Ectodermal cell (in vitro differentiated cells): Measurements from ENCODE around the gene EPHB2.

ENCODE experiments used
- H3K27ac ChIP-seq: 2 replicates; pipeline ENCODE4 v1.7.0; 2013; ENCODE audit warnings: mild to moderate bottlenecking, low read depth, low read length; ENCODE audit not compliant: insufficient read depth, poor library complexity, severe bottlenecking
- H3K27me3 ChIP-seq: 2 replicates; pipeline ENCODE4 v1.7.0; 2013; ENCODE audit warnings: mild to moderate bottlenecking, low read length; ENCODE audit not compliant: insufficient read depth, control insufficient read depth, poor library complexity, severe bottlenecking
- H3K36me3 ChIP-seq: one replicate; pipeline ENCODE4 v1.7.0; 2013; ENCODE audit warnings: low read length; ENCODE audit not compliant: control insufficient read depth, insufficient read depth
- H3K4me1 ChIP-seq: one replicate; pipeline ENCODE4 v1.7.0; 2013; ENCODE audit warnings: low read length; ENCODE audit not compliant: control insufficient read depth, insufficient read depth
- H3K4me3 ChIP-seq: 2 replicates; pipeline ENCODE4 v1.7.0; 2013; ENCODE audit warnings: low read depth, low read length, control low read depth; ENCODE audit not compliant: insufficient read depth
- H3K9me3 ChIP-seq: 2 replicates; pipeline ENCODE4 v1.7.0; 2013; ENCODE audit warnings: mild to moderate bottlenecking, low read length, moderate library complexity; ENCODE audit not compliant: control insufficient read depth
- WGBS, 2 experiments: methylation state at CpG; one replicate each; pipeline ENCODE4 v1.1.7; 2013; ENCODE audit warnings: missing lambda C conversion rate in 2 of 2; 5-methylcytosine and 5-hydroxymethylcytosine counted together

Gene EPHB2

GRCh38 chr1:22876359-22877111, 165.9 kb downstream of the EPHB2 start:
- H3K4me3 ChIP-seq = no peak overlapping the region
- WGBS, 2 experiments = 29 to 38% methylated on average over 20 of the region's 20 CpGs
- H3K27ac ChIP-seq = peak overlapping the region; percentile 82

DNA sequence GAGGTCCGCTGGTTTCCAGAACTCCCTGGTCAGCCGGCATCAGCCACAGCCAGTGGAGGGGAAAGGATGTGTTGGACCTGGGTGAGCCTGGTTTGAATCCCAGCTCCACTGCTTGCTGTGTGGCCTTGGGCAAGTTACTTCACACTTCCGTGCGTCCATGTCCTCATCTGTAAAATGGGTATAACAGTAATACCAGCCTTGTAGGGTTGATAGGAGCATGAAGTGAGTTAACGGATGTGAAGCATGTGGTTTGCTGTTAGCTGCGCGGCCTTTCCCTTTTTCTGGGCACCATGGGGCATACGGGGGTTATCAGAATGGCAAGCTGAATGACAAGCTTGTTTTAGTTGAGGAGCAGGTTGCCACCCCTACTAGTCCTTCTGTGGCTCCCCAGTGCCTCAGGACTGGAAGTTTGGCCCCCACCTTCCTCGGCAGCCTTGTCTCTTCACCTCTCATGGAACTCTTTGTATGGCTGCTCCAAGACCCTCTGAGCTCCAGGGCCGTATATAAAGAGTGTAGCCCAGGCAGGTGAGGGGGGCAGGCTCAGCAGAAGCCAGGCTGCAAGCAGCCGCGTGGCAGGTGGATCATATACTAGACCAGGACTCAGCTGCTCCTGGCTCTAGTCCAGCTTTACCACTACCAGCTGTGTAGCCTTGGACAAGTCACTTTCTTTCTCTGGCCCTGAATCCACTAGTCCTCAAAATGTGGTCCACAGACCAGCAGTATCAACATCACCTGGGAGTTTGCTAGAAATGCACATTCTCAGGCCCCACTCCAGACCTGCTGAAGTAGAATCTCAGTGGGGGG, 166.7 kb downstream of the EPHB2 start:
- no peak overlapping the region for H3K4me3 ChIP-seq
- H3K9me3 ChIP-seq = no peaks in the 10 kb centered on the region
- H3K27me3 ChIP-seq = no peaks in the 10 kb centered on the region
- peaks cover 26% of the 10 kb centered on the region for H3K4me1 ChIP-seq
- peak overlapping the region; percentile 74 for H3K27ac ChIP-seq
- H3K36me3 ChIP-seq = no peaks in the 10 kb centered on the region
- WGBS, 2 experiments = 93 to 94% methylated on average over 12 of the region's 12 CpGs

More at GRCh38 chr1:22876359-22877111, 165.9 kb downstream of the EPHB2 start:
- peaks cover 26% of the 10 kb centered on the region for H3K4me1 ChIP-seq
- H3K36me3 ChIP-seq = no peaks in the 10 kb centered on the region
- H3K27me3 ChIP-seq = no peaks in the 10 kb centered on the region
- H3K9me3 ChIP-seq = no peaks in the 10 kb centered on the region

DNA sequence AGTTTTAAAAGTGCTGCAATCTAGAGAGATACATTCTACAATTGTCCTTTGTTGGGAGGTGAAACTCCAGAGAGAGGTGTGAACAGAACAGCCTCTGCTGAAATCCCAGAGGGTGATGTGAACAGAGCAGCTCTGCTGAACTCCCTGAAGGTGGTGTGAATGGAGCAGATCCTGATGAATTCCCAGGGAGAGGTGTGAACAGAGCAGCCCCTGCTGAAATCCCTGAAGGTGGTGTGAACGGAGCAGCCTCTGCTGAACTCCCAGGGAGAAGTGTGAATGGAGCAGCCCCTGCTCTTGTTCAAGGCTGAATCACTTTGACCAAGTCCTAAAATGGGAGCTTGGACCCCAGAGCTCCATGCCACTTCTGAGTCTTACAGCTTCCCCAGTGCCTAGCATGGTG, 167.3 kb downstream of the EPHB2 start:
- H3K9me3 ChIP-seq = no peaks in the 10 kb centered on the region
- no peak overlapping the region for H3K4me3 ChIP-seq
- H3K4me1 ChIP-seq = peaks cover 26% of the 10 kb centered on the region
- H3K27ac ChIP-seq = no peak overlapping the region
- WGBS, 2 experiments = 94 to 98% methylated on average over 1 of the region's 1 CpG
- no peaks in the 10 kb centered on the region for H3K27me3 ChIP-seq
- no peaks in the 10 kb centered on the region for H3K36me3 ChIP-seq

GRCh38 chr1:22878626-22879025, 168.0 kb downstream of the EPHB2 start:
- WGBS, 2 experiments = 91 to 92% methylated on average over 13 of the region's 13 CpGs
- no peak overlapping the region for H3K4me3 ChIP-seq
- no peaks in the 10 kb centered on the region for H3K36me3 ChIP-seq
- no peaks in the 10 kb centered on the region for H3K27me3 ChIP-seq
- H3K9me3 ChIP-seq = no peaks in the 10 kb centered on the region
- no peak overlapping the region for H3K27ac ChIP-seq
- H3K4me1 ChIP-seq = peaks cover 26% of the 10 kb centered on the region

- Histone ChIP-seq H3K9me3 (no peaks in the 10 kb centered on the region), H3K27ac (no peak overlapping the region), H3K36me3 (no peaks in the 10 kb centered on the region), H3K4me3 (no peak overlapping the region), H3K4me1 (peaks cover 21% of the 10 kb centered on the region), H3K27me3 (no peaks in the 10 kb centered on the region)
- WGBS, 2 experiments = 64 to 67% methylated on average over 3 of the region's 3 CpGs
Measured at GRCh38 chr1:22879445-22879844, 168.8 kb downstream of the EPHB2 start.

GRCh38 chr1:22880174-22880601, 169.5 kb downstream of the EPHB2 start:
- Histone ChIP-seq H3K4me3 (no peak overlapping the region), H3K4me1 (peaks cover 16% of the 10 kb centered on the region), H3K9me3 (no peaks in the 10 kb centered on the region), H3K27me3 (no peaks in the 10 kb centered on the region), H3K27ac (no peak overlapping the region), H3K36me3 (no peaks in the 10 kb centered on the region)
- 79 to 87% methylated on average over 5 of the region's 5 CpGs for WGBS, 2 experiments

DNA sequence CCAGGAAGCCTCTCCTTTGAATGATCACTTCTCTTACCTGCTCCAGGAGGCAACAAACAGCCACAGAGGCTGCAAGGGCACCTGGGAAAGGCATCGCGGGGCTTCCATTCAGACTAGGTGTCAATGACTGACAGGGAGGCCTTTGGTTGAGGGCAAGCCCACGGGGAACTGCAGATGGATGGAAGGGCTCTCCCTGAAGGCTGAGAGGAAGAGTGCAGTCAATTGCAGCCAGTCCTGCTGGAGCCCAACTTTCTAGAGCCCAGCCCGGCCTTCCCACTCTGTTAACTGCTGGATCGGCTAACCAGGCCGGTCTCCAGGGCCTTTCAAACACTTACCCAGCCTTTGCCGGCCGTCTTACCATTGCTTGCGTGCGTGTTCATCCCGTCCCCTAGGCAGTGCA, 172.8 kb downstream of the EPHB2 start:
- no peak overlapping the region for H3K4me3 ChIP-seq
- H3K27me3 ChIP-seq = no peaks in the 10 kb centered on the region
- no peaks in the 10 kb centered on the region for H3K36me3 ChIP-seq
- H3K4me1 ChIP-seq = no peaks in the 10 kb centered on the region
- 75 to 77% methylated on average over 11 of the region's 11 CpGs for WGBS, 2 experiments
- H3K27ac ChIP-seq = no peak overlapping the region
- H3K9me3 ChIP-seq = no peaks in the 10 kb centered on the region

DNA sequence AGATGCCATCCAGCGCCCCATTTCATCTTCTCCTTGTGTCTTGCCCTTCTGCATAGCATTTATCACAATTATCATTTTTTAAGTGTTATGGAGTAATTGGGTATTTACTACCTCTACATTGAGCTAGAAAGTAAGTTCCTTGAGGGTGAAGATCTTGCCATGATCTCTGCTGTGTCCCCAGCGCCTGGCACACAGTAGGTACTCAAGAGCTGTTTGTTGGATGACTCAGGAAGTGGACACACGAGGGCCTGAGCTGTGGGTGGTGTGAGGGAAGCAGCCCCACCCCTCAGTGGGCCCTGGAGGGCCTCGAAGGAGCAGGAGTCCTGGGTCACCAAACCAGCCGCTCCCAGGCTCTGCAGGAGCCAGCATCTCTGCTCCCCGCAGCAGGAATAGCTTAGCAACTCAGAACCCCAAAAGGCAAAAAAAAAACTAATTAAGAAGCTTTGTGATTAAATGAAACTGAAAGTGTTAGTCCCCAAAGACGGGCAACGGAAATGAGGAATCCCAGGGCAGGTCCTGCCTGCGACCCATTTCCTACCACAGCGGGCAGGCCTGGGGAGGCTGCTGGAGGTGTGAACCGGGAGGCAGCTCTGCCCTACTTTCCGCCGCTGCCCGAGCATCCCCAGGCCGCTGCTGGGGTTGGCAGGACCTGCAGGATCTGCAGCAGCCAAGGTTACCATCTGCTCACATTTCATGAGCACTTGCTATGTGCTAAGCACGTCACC, 174.3 kb downstream of the EPHB2 start:
- H3K27ac ChIP-seq = no peak overlapping the region
- H3K4me1 ChIP-seq = no peaks in the 10 kb centered on the region
- no peaks in the 10 kb centered on the region for H3K27me3 ChIP-seq
- no peaks in the 10 kb centered on the region for H3K36me3 ChIP-seq
- 87 to 89% methylated on average over 16 of the region's 16 CpGs for WGBS, 2 experiments
- H3K9me3 ChIP-seq = no peaks in the 10 kb centered on the region
- no peak overlapping the region for H3K4me3 ChIP-seq

GRCh38 chr1:22886211-22886610, 175.6 kb downstream of the EPHB2 start:
- Histone ChIP-seq H3K27me3 (no peaks in the 10 kb centered on the region), H3K36me3 (no peaks in the 10 kb centered on the region), H3K4me1 (no peaks in the 10 kb centered on the region), H3K4me3 (no peak overlapping the region), H3K9me3 (no peaks in the 10 kb centered on the region), H3K27ac (no peak overlapping the region)
- 76 to 79% methylated on average over 6 of the region's 6 CpGs for WGBS, 2 experiments

GRCh38 chr1:22887491-22887890, 176.9 kb downstream of the EPHB2 start:
- 93 to 95% methylated on average over 6 to 7 of the region's 7 CpGs for WGBS, 2 experiments
- H3K27ac ChIP-seq = no peak overlapping the region
- no peak overlapping the region for H3K4me3 ChIP-seq
- no peaks in the 10 kb centered on the region for H3K9me3 ChIP-seq
- H3K4me1 ChIP-seq = no peaks in the 10 kb centered on the region
- H3K27me3 ChIP-seq = no peaks in the 10 kb centered on the region
- H3K36me3 ChIP-seq = no peaks in the 10 kb centered on the region
